CD4-positive, alpha-beta T cell treated with Interleukin-10 for 1 hour (primary cell): ENCODE data around the gene MGAT3.
"Not testable (repeated sequence)": the region's sequence is repeated elsewhere in the genome, so short reads cannot be mapped to it uniquely, and the experiment has no call there.

Source experiments
- DNase-seq: peaks from one replicate; pipeline ENCODE4 v3.0.0-alpha.2; 2020

Gene MGAT3

DNA sequence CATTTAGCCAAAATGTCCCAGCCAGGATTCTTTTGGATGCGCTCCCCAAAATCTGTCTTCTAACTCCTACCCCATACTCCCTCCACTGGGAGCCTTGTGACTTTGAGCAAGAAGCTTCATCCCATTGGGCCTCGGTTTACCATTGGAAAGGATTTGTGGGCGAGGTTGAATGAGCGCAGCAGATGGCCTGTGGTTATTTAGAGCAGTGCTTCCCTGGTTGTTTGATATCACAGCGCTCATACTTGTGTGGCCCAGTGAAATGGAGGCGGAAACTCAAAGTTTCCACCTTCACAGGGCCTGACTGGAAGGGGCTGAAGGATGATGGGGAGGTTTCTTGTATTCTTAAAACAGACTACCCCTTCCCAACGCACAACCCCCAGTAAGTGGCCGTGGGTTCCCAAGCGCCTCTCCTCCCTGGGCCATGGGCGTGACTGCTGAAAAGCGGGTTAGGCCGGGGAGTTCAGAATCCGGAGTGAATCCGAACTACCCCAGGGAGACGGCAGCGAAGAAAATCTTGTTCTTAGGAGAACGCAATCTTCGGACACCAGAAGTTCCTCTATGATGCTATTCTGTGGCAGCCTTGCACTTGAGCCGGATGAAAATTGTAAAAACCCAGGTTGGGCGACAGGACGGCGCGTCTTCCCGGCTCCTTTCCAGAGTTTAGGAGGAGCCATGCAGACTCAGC lies 62.3 kb downstream of the MGAT3 start:
- peak; percentile 23 for DNase-seq

DNA sequence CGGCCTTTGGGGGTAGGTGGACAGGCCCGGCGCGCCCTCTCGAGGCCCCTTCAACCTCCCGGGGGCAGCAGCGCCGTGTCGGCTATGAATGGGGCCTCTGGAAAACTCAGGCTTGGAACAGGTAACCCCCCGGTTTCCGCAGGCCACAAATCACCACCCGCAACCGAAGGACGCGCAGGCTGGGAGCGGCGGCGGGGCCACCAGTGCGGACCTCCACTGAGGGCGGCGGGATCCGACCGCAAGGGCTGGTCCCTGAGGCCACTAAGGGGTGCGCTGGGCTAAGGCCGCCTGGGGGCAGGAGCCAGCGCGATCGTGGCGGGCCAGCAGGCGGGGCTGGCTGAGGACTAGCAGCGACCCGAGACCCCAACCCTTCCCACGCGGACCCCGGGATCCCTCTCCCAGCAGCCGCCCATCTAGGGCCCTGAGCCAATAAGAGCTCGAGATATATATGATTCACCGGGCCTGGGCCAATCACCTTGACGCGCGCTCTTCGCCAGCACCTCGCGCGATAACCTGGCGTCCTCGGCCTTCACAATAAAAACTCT lies 62.9 kb downstream of the MGAT3 start:
- DNase-seq, result no peak

GRCh38 chr22:39520226-39521105 lies 63.7 kb downstream of the MGAT3 start, which contains the start of gene ATF4:
TSS of gene ATF4 (plus strand) at chr22:39520562. CDS start at chr22:39521446, 884 bp downstream.
- DNase-seq, result peak; percentile 98

- DNase-seq, result not testable (repeated sequence)
Measured at GRCh38 chr22:39521106-39521885, 64.5 kb downstream of the MGAT3 start.

DNA sequence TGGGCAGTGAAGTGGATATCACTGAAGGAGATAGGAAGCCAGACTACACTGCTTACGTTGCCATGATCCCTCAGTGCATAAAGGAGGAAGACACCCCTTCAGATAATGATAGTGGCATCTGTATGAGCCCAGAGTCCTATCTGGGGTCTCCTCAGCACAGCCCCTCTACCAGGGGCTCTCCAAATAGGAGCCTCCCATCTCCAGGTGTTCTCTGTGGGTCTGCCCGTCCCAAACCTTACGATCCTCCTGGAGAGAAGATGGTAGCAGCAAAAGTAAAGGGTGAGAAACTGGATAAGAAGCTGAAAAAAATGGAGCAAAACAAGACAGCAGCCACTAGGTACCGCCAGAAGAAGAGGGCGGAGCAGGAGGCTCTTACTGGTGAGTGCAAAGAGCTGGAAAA lies 65.3 kb downstream of the MGAT3 start:
- not testable (repeated sequence) for DNase-seq

- peak; percentile 38 for DNase-seq
Measured at GRCh38 chr22:39522567-39523300, 65.9 kb downstream of the MGAT3 start.

DNA sequence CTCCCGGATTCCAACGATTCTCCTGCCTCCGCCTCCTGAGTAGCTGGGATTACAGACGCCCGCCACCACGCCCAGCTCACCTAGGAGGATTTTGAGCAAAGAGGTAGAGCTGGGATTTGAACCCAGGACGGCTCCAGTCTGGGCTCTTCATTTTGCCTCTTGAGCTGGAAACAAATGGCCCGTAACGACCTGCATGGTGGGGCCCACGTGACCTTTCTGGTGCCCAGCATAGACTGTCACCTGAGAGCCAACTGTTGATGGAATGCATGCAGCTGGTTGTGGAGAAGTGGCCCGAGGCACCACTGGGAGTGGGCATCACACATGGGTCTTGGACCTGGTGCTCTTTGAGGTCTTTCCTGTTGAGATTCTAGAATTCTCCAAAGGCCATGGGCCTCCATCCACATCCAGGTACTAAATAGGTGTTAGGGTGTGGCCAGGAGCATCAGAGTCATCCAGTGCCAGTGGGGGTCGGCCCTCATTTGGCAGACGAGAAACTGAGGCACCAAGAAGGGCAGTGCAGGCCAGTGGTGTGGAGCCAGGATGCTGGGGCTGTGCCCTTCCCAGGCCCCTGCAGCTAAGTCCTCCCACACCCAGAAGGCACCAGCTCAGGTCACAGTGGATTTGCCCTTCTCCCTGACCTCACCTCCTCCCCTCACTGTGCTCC lies 67.4 kb downstream of the MGAT3 start:
- DNase-seq, result no peak

- no peak for DNase-seq
Measured at GRCh38 chr22:39524753-39525657, 68.2 kb downstream of the MGAT3 start.

DNA sequence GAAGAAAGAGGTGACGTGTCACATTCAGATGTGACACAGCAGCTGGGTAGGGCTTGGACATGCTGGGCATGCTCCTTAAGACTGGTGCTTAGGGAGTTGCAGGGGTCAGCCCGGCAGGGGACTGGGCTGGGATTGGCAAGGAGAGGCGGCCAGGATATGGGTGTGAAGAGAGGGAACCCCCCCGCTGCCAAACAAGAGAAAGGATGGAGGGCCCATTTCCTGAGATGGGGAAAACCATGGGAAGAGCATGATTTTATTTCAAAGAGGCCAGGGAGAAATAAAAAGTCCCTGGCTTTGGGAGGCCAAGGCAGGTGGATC lies 68.8 kb downstream of the MGAT3 start:
- DNase-seq, result no peak

- DNase-seq, result peak; percentile 46
Measured at GRCh38 chr22:39526736-39527171, 69.9 kb downstream of the MGAT3 start.

GRCh38 chr22:39527481-39527961 lies 70.7 kb downstream of the MGAT3 start:
- DNase-seq, result no peak

- DNase-seq, result no peak
Measured at GRCh38 chr22:39528080-39528661, 71.4 kb downstream of the MGAT3 start.

GRCh38 chr22:39528681-39529486 lies 72.1 kb downstream of the MGAT3 start:
- peak; percentile 94 for DNase-seq

DNA sequence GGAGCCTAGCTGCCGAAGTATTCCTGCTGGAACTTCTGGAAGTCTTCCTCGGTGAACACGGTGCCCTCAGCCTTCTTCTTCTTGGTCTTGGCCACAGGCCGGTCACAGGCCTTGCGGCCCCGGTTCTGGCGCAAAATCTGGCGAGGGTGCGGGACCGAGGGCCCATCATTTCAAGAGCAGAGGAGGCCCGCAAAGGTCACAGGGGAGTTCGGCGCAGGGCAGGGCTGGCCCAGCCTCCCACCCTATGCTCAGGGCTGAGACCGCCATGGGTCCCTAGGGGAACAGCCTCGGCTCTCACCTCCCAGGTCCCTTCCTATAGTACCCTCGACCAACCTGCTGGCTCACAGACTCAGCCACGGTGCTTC lies 72.7 kb downstream of the MGAT3 start:
- no peak for DNase-seq

- no peak for DNase-seq
Measured at GRCh38 chr22:39530116-39530515, 73.3 kb downstream of the MGAT3 start.

DNA sequence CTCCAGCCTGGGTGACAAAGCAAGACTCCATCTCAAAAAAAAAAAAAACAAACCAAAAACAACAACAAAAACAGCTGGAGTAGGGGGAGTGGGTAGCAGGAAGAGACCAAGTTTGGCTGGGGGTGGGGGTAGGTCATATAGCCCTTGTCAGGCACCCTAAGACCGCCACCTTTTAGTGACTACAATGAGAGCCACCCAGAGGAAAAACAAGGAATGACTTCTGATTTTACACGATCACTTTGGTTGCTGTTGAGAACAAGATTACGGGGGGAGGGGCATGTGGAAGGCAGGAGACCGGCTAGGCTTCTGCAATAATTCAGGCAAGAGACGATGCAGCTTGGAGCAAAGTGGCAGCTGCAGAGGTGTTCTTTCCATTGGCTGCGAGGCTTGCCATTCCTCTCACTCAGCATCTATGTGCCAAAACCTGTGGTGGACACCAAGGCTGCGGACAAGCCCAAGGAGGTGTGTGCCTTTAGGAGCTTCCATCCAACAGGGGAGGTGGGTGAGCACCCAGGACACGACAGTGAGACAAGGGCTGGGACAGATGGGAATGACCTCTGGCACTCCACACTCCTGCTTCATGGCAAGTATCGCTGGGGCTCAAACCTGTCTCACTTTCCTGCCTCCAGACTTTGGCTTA lies 74.0 kb downstream of the MGAT3 start:
- DNase-seq, result peak; percentile 50

GRCh38 chr22:39532215-39533073 lies 75.6 kb downstream of the MGAT3 start, which contains the start of gene RPS19BP1:
TSS of gene RPS19BP1 (minus strand) at chr22:39532748. CDS start at chr22:39532738, 10 bp downstream.
- peak; percentile 100 for DNase-seq

DNA sequence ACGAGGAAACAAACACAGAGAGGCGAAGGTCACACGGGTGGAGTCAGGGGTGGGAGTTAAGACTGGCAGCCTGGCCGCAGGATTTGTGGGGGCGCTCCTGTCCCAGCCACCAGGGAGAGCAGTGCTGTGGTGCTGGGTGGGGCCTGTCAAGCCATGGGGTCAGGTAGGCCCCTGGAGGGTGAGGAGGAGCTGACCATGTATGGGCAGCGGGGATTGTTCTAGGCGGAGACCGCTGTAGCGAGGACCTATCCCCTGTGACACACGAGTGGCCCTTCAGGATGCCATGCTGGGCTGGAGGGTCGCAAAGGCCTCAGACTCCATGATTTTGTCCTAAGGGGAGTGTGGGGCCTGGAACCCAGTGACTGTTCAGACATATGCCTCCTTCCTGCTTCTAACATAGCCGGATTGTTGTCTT lies 77.3 kb downstream of the MGAT3 start:
- no peak for DNase-seq
